SJSA1 (cell line): Measurements from ENCODE around the gene PKIG. TPM values are rescaled to one million over a fixed set of nuclear protein-coding genes. Genes with fewer than 3 reads are reported as not detected.

Experiments
- DNase-seq, 2 experiments: peaks; one replicate each; pipeline ENCODE4 v3.0.0-alpha.2; 2015 to 2020; ENCODE audit warnings: low spot score in 2 of 2, low read depth in 1 of 2
- H3K27ac ChIP-seq: fragments of 250-450 bp; sonication (Bioruptor Pico); 2 replicates; pipeline ENCODE4 v1.5.1; 2020; ENCODE audit warnings: mild to moderate bottlenecking, moderate library complexity
- H3K27me3 ChIP-seq: fragments of 250-450 bp; sonication (Bioruptor Pico); replicated peaks from 2 replicates; pipeline ENCODE4 v1.5.1; 2020; ENCODE audit warnings: mild to moderate bottlenecking, moderate library complexity
- H3K36me3 ChIP-seq: fragments of 250-450 bp; sonication (Bioruptor Pico); 2 replicates; pipeline ENCODE4 v1.5.1; 2020; ENCODE audit warnings: mild to moderate bottlenecking
- H3K4me1 ChIP-seq: fragments of 250-450 bp; sonication (Bioruptor Pico); replicated peaks from 2 replicates; pipeline ENCODE4 v1.6.1; 2021; ENCODE audit warnings: mild to moderate bottlenecking
- H3K4me3 ChIP-seq: fragments of 250-450 bp; sonication (Bioruptor Pico); 2 replicates; pipeline ENCODE4 v1.5.1; 2020; ENCODE audit warnings: mild to moderate bottlenecking
- H3K9me3 ChIP-seq: fragments of 250-450 bp; sonication (Bioruptor Pico); replicated peaks from 2 replicates; pipeline ENCODE4 v1.5.1; 2020; ENCODE audit warnings: mild to moderate bottlenecking
- total RNA-seq: library from RNA; depleted of rRNA; stranded (reverse); fragments of >200 nt; shearing (Covaris generic); gene quantifications from 2 replicates; pipeline ENCODE4 v1.2.3, GENCODE V29; 2014

Gene PKIG
- total RNA-seq, 1 experiment from 2014 or later = 54.6 TPM

GRCh38 chr20:44592366-44592765 is 10.0 kb downstream of the PKIG start:
- Histone ChIP-seq H3K27ac (no peak overlapping the region), H3K9me3 (no peaks in the 10 kb centered on the region), H3K4me1 (peaks cover 13% of the 10 kb centered on the region), H3K27me3 (no peaks in the 10 kb centered on the region), H3K4me3 (no peak overlapping the region), H3K36me3 (peaks cover 6% of the 10 kb centered on the region; the same call in 1 of the 2 replicates)
- no peak for DNase-seq

DNA sequence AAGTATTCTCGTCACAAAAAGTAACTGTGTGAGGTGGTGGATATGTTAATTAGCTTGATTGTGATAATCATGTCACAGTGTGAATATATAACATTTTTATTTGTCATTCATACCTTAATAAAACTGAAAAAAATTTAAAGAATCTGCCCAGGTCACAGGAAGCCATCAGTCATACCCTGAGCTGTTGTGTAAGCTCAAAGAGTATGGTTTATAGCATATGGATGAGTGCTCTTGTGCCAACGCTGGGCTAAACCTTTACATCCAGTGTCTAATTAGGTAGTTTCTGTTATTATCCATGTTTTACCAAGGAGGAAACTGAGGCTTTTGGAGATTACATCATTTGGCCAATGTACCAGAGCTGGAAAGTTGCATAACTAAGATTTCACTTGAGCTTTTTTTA is 11.4 kb downstream of the PKIG start:
- no peaks in the 10 kb centered on the region for H3K27me3 ChIP-seq
- DNase-seq = no peak
- H3K4me3 ChIP-seq = no peak overlapping the region
- H3K27ac ChIP-seq = no peak overlapping the region
- H3K4me1 ChIP-seq = peaks cover 20% of the 10 kb centered on the region
- H3K36me3 ChIP-seq = peaks cover 8% of the 10 kb centered on the region; the same call in 1 of the 2 replicates
- H3K9me3 ChIP-seq = no peaks in the 10 kb centered on the region

- Histone ChIP-seq H3K9me3 (no peaks in the 10 kb centered on the region), H3K4me1 (peaks cover 25% of the 10 kb centered on the region), H3K36me3 (peaks cover 13% of the 10 kb centered on the region; the same call in 1 of the 2 replicates), H3K27ac (no peak overlapping the region; the same call in 1 of the 2 replicates), H3K27me3 (no peaks in the 10 kb centered on the region), H3K4me3 (no peak overlapping the region)
- DNase-seq = peak; percentile 31 to 75
Observed at GRCh38 chr20:44594730-44595129, 12.4 kb downstream of the PKIG start.

- no peak overlapping the region for H3K27ac ChIP-seq
- H3K4me3 ChIP-seq = no peak overlapping the region
- no peaks in the 10 kb centered on the region for H3K27me3 ChIP-seq
- no peaks in the 10 kb centered on the region for H3K9me3 ChIP-seq
- peaks cover 7% of the 10 kb centered on the region; the same call in 1 of the 2 replicates for H3K36me3 ChIP-seq
- H3K4me1 ChIP-seq = peaks cover 25% of the 10 kb centered on the region
- no peak for DNase-seq
Observed at GRCh38 chr20:44596010-44596409, 13.6 kb downstream of the PKIG start.

GRCh38 chr20:44596876-44597275 is 14.5 kb downstream of the PKIG start:
- DNase-seq = no peak
- peaks cover 7% of the 10 kb centered on the region; the same call in 1 of the 2 replicates for H3K36me3 ChIP-seq
- peaks cover 31% of the 10 kb centered on the region for H3K4me1 ChIP-seq
- no peak overlapping the region for H3K4me3 ChIP-seq
- no peaks in the 10 kb centered on the region for H3K9me3 ChIP-seq
- no peaks in the 10 kb centered on the region for H3K27me3 ChIP-seq
- no peak overlapping the region for H3K27ac ChIP-seq

DNA sequence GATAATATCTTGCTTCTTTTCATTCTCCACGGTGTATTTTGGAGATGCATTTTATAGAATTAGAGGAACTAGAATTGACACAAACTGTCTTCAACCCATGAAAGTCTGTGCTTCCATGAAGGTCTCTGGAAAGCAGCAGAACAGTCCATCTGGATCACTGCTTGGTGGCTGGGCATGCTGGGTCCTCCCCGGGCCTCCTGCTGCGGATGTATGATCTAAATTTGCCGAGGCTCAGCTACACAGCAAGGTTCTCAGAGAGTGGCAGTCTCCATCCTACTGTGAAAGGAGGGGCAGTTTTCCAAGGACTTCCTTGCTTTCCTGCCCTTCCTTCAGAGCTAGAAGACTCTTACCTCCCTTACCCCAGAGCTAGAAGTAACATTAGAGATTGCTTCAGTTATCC is 15.1 kb downstream of the PKIG start:
- Histone ChIP-seq H3K27me3 (no peaks in the 10 kb centered on the region), H3K27ac (no peak overlapping the region), H3K9me3 (no peaks in the 10 kb centered on the region), H3K4me3 (no peak overlapping the region), H3K4me1 (peaks cover 35% of the 10 kb centered on the region), H3K36me3 (peaks cover 7% of the 10 kb centered on the region; the same call in 1 of the 2 replicates)
- DNase-seq = no peak

- Histone ChIP-seq H3K4me3 (no peak overlapping the region), H3K9me3 (no peaks in the 10 kb centered on the region), H3K27ac (no peak overlapping the region), H3K27me3 (no peaks in the 10 kb centered on the region), H3K36me3 (peaks cover 7% of the 10 kb centered on the region; the same call in 1 of the 2 replicates), H3K4me1 (peaks cover 35% of the 10 kb centered on the region)
- DNase-seq = no peak
Observed at GRCh38 chr20:44597930-44598329, 15.6 kb downstream of the PKIG start.

- no peak for DNase-seq
- Histone ChIP-seq H3K9me3 (no peaks in the 10 kb centered on the region), H3K27me3 (no peaks in the 10 kb centered on the region), H3K4me1 (peaks cover 35% of the 10 kb centered on the region), H3K27ac (0 out of 2 replicates have a peak overlapping the region, but pooled peaks have one; percentile 4), H3K4me3 (no peak overlapping the region), H3K36me3 (peaks cover 7% of the 10 kb centered on the region; the same call in 1 of the 2 replicates)
Observed at GRCh38 chr20:44598423-44599305, 16.3 kb downstream of the PKIG start.

DNA sequence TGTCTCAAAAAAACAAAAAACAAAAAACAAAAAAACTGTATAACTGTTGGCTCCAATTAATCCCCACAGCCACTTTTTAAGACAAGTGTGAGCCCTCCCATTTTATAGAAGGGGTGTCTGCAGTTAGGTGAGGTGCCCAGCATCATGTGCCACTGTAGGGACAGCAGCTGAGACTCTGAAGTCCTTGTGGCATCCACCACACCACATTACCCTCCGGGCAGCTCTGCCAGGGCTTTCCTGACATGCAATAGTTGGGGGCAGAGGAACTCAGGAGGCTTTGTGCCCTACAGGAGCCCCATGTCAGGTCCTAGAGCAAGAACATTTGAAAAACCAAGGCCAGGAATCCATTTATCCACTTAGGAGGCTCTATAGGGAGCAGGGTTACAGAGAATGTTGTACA is 17.3 kb downstream of the PKIG start:
- no peak overlapping the region for H3K27ac ChIP-seq
- H3K4me1 ChIP-seq = peaks cover 28% of the 10 kb centered on the region

GRCh38 chr20:44600301-44600700 is 17.9 kb downstream of the PKIG start:
- H3K4me1 ChIP-seq = peaks cover 22% of the 10 kb centered on the region
- no peaks in the 10 kb centered on the region for H3K9me3 ChIP-seq
- no peak overlapping the region for H3K27ac ChIP-seq
- H3K36me3 ChIP-seq = peaks cover 7% of the 10 kb centered on the region; the same call in 1 of the 2 replicates
- DNase-seq = no peak
- H3K27me3 ChIP-seq = no peaks in the 10 kb centered on the region
- no peak overlapping the region for H3K4me3 ChIP-seq

More for the DNA sequence above, 17.3 kb downstream of the PKIG start:
- Histone ChIP-seq H3K4me3 (no peak overlapping the region), H3K27me3 (no peaks in the 10 kb centered on the region), H3K9me3 (no peaks in the 10 kb centered on the region), H3K36me3 (peaks cover 7% of the 10 kb centered on the region; the same call in 1 of the 2 replicates)
- DNase-seq = no peak

DNA sequence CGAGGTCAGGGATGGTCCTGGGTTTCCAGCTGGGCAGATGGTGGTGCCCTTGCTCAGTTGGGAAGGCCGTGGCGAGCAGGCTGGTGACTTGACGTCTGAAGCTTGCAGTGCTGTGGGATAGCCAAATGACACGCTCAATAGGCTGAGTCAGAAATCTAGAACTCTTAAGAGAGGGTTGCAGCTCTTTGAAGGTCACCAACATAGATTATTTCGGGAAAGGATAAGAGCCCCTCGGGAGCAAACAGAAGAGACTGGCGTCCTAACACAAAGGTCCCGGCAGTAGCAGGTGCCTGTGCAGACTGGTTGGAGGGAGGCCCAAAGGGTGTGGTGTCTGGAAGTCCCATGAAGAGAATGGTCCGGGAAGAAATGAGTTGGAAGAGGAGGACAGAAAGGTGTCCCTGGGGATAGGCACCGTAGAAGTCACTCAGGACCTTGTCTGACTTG is 18.4 kb downstream of the PKIG start:
- Histone ChIP-seq H3K4me1 (peaks cover 22% of the 10 kb centered on the region), H3K4me3 (no peak overlapping the region), H3K36me3 (peaks cover 7% of the 10 kb centered on the region; the same call in 1 of the 2 replicates), H3K27ac (no peak overlapping the region), H3K9me3 (no peaks in the 10 kb centered on the region), H3K27me3 (no peaks in the 10 kb centered on the region)
- no peak for DNase-seq

- Histone ChIP-seq H3K4me1 (peaks cover 22% of the 10 kb centered on the region), H3K36me3 (peaks cover 7% of the 10 kb centered on the region; the same call in 1 of the 2 replicates), H3K27me3 (no peaks in the 10 kb centered on the region), H3K9me3 (no peaks in the 10 kb centered on the region), H3K4me3 (no peak overlapping the region), H3K27ac (no peak overlapping the region)
- DNase-seq = no peak
Observed at GRCh38 chr20:44601236-44601671, 18.9 kb downstream of the PKIG start.

GRCh38 chr20:44601801-44602204 is 19.4 kb downstream of the PKIG start:
- H3K27ac ChIP-seq = no peak overlapping the region
- H3K36me3 ChIP-seq = peaks cover 7% of the 10 kb centered on the region; the same call in 1 of the 2 replicates
- no peak overlapping the region for H3K4me3 ChIP-seq
- no peaks in the 10 kb centered on the region for H3K9me3 ChIP-seq
- DNase-seq = no peak
- H3K4me1 ChIP-seq = peaks cover 22% of the 10 kb centered on the region
- H3K27me3 ChIP-seq = no peaks in the 10 kb centered on the region

DNA sequence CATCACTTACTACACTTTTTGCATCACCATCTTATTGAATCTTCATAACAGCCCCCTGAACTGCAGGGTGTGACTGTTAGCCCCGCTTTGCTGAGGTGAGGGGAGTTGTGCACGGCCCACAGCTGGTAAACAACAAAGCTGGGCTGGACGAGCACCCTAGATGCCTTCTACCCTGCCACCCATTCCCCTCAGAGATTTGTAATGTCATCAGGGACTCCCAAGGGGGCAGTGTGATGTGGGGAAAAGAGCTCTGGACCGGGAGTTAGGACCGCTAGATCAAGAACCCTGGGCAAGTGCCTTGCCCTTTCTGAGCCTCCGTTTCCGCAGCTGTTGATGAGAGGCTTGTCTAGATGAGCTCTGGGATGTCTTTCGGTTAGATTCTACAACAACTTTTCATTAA is 20.9 kb downstream of the PKIG start:
- Histone ChIP-seq H3K27ac (no peak overlapping the region), H3K4me1 (peaks cover 19% of the 10 kb centered on the region), H3K9me3 (no peaks in the 10 kb centered on the region), H3K4me3 (no peak overlapping the region), H3K27me3 (no peaks in the 10 kb centered on the region), H3K36me3 (peaks cover 7% of the 10 kb centered on the region; the same call in 1 of the 2 replicates)
- no peak for DNase-seq
